C4-2B (cell line): ENCODE measurements around the gene CFLAR.
"Not testable (repeated sequence)": the region's sequence is repeated elsewhere in the genome, so short reads cannot be mapped to it uniquely, and the experiment has no call there.

Source experiments
- CTCF ChIP-seq: fragments of 450-650 bp; conservative IDR thresholded peaks from 2 replicates; pipeline ENCODE4 v1.5.1; 2017; ENCODE audit warnings: mild to moderate bottlenecking
- ZFX ChIP-seq: fragments of 450-650 bp; IDR thresholded peaks from 2 replicates; pipeline ENCODE4 v1.6.1; 2017

- not testable (repeated sequence) for TF ChIP-seq CTCF, ZFX
Observed at GRCh38 chr2:201149821-201150165, 33.8 kb downstream of the CFLAR start.
